H9 (cell line): Measurements from ENCODE around the gene DPP10. TPM values are rescaled to one million over a fixed set of nuclear protein-coding genes. Genes with fewer than 3 reads are reported as not detected.

Source experiments
- DNase-seq: peaks from one replicate; pipeline ENCODE4 v3.0.0-alpha.2; 2017
- H2AFZ ChIP-seq: one replicate; pipeline ENCODE4 v1.6.1; 2013; ENCODE audit warnings: mild to moderate bottlenecking, low read length, control low read depth, moderate library complexity
- H2AK5ac ChIP-seq: 2 replicates; pipeline ENCODE4 v1.6.1; 2013; ENCODE audit warnings: low read length, control low read depth, mixed read lengths; ENCODE audit not compliant: insufficient read length
- H2BK120ac ChIP-seq: one replicate; pipeline ENCODE4 v1.6.1; 2013; ENCODE audit warnings: low read depth, mild to moderate bottlenecking, low read length, control low read depth, inconsistent platforms; ENCODE audit not compliant: poor library complexity, severe bottlenecking
- H2BK12ac ChIP-seq: 2 replicates; pipeline ENCODE4 v1.6.1; 2013; ENCODE audit warnings: low read length, control low read depth, mixed read lengths, low read depth; ENCODE audit not compliant: insufficient read length
- H2BK15ac ChIP-seq: 2 replicates; pipeline ENCODE4 v1.6.1; 2013; ENCODE audit warnings: low read depth, low read length, control low read depth
- H2BK20ac ChIP-seq: one replicate; pipeline ENCODE4 v1.6.1; 2013; ENCODE audit warnings: low read depth, mild to moderate bottlenecking, low read length, control low read depth, inconsistent platforms; ENCODE audit not compliant: poor library complexity, severe bottlenecking
- H2BK5ac ChIP-seq: 2 replicates; pipeline ENCODE4 v1.6.1; 2013; ENCODE audit warnings: low read length, control low read depth, mixed read lengths; ENCODE audit not compliant: insufficient read length
- H3K14ac ChIP-seq: 2 replicates; pipeline ENCODE4 v1.6.1; 2013; ENCODE audit warnings: low read length, control low read depth; ENCODE audit not compliant: insufficient read depth
- H3K18ac ChIP-seq: 2 replicates; pipeline ENCODE4 v1.6.1; 2013; ENCODE audit warnings: low read depth, mild to moderate bottlenecking, mixed read lengths, low read length, control low read depth; ENCODE audit not compliant: insufficient read length
- H3K23ac ChIP-seq: 2 replicates; pipeline ENCODE4 v1.6.1; 2013; ENCODE audit warnings: low read length, control low read depth, mixed read lengths, low read depth; ENCODE audit not compliant: insufficient read length
- H3K23me2 ChIP-seq: 2 replicates; pipeline ENCODE4 v1.6.1; 2013; ENCODE audit warnings: low read depth, mild to moderate bottlenecking, mixed read lengths, low read length, control low read depth; ENCODE audit not compliant: insufficient read length, poor library complexity, severe bottlenecking
- H3K27ac ChIP-seq: 2 replicates; pipeline ENCODE4 v1.5.1; 2013; ENCODE audit warnings: low read length, control low read depth, mixed read lengths, low read depth; ENCODE audit not compliant: insufficient read length
- H3K27me3 ChIP-seq: 2 replicates; pipeline ENCODE4 v1.6.1; 2013; ENCODE audit warnings: low read length, control low read depth, inconsistent platforms; ENCODE audit not compliant: insufficient read depth
- H3K4ac ChIP-seq: 2 replicates; pipeline ENCODE4 v1.6.1; 2013; ENCODE audit warnings: low read depth, mild to moderate bottlenecking, control low read depth, inconsistent platforms, low read length, moderate library complexity
- H3K4me1 ChIP-seq: 2 replicates; pipeline ENCODE4 v1.6.1; 2013; ENCODE audit warnings: low read length, control low read depth, inconsistent platforms; ENCODE audit not compliant: insufficient read depth
- H3K4me2 ChIP-seq: 2 replicates; pipeline ENCODE4 v1.6.1; 2013; ENCODE audit warnings: low read length, control low read depth, mixed read lengths; ENCODE audit not compliant: insufficient read length, insufficient read depth
- H3K56ac ChIP-seq: 2 replicates; pipeline ENCODE4 v1.6.1; 2013; ENCODE audit warnings: low read depth, mild to moderate bottlenecking, mixed read lengths, low read length, control low read depth; ENCODE audit not compliant: insufficient read length
- H3K79me1 ChIP-seq: 2 replicates; pipeline ENCODE4 v1.6.1; 2013; ENCODE audit warnings: low read depth, mild to moderate bottlenecking, moderate library complexity, low read length, control low read depth, inconsistent platforms; ENCODE audit not compliant: insufficient read depth, poor library complexity, severe bottlenecking
- H3K79me2 ChIP-seq: 2 replicates; pipeline ENCODE4 v1.6.1; 2013; ENCODE audit warnings: low read length, control low read depth, inconsistent platforms; ENCODE audit not compliant: insufficient read depth
- H3K9ac ChIP-seq: 2 replicates; pipeline ENCODE4 v1.6.1; 2013; ENCODE audit warnings: low read length, control low read depth, mixed read lengths; ENCODE audit not compliant: insufficient read length; ENCODE audit errors: extremely low read depth
- H3K9me3 ChIP-seq: one replicate; pipeline ENCODE4 v1.6.1; 2013; ENCODE audit warnings: low read depth, low read length, inconsistent platforms; ENCODE audit not compliant: control insufficient read depth
- H3T11ph ChIP-seq: one replicate; pipeline ENCODE4 v1.6.1; 2013; ENCODE audit warnings: mild to moderate bottlenecking, low read length, control low read depth, inconsistent platforms
- H4K20me1 ChIP-seq: one replicate; pipeline ENCODE4 v1.6.1; 2013; ENCODE audit not compliant: control insufficient read depth, insufficient read length, insufficient read depth
- H4K5ac ChIP-seq: 2 replicates; pipeline ENCODE4 v1.6.1; 2013; ENCODE audit warnings: low read depth, mild to moderate bottlenecking, mixed read lengths, low read length, control low read depth; ENCODE audit not compliant: insufficient read length
- H4K8ac ChIP-seq: replicated peaks from 2 replicates; pipeline ENCODE4 v1.6.1; 2013; ENCODE audit warnings: low read length, control low read depth, mixed read lengths, low read depth; ENCODE audit not compliant: insufficient read length
- H4K91ac ChIP-seq: 2 replicates; pipeline ENCODE4 v1.6.1; 2013; ENCODE audit warnings: low read depth, mild to moderate bottlenecking, moderate library complexity, mixed read lengths, low read length, control low read depth; ENCODE audit not compliant: insufficient read length
- H3K27ac Mint-ChIP-seq, 3 experiments: 2 replicates in 2 of 3; 3 replicates in 1 of 3; pipeline ENCODE4 v1.8.0; 2020 to 2021; ENCODE audit warnings: mixed read lengths in 3 of 3, mild to moderate bottlenecking in 1 of 3, moderate library complexity in 1 of 3
- H3K27me3 Mint-ChIP-seq: 2 replicates; pipeline ENCODE4 v1.8.0; 2021; ENCODE audit warnings: low read depth, mild to moderate bottlenecking, moderate library complexity, mixed read lengths
- H3K36me3 Mint-ChIP-seq, 3 experiments: 2 replicates in 2 of 3; 3 replicates in 1 of 3; pipeline ENCODE4 v1.8.0; 2020 to 2021; ENCODE audit warnings: low read depth in 3 of 3, mixed read lengths in 3 of 3; ENCODE audit not compliant: insufficient read depth in 1 of 3
- H3K4me1 Mint-ChIP-seq, 2 experiments: 2 replicates each; pipeline ENCODE4 v1.8.0; 2020; ENCODE audit warnings: mixed read lengths in 2 of 2
- H3K4me3 Mint-ChIP-seq, 2 experiments: 2 replicates in 1 of 2; 3 replicates in 1 of 2; pipeline ENCODE4 v1.8.0; 2020 to 2021; ENCODE audit warnings: mild to moderate bottlenecking in 2 of 2, mixed read lengths in 2 of 2, moderate library complexity in 1 of 2
- H3K9me3 Mint-ChIP-seq, 2 experiments: 2 replicates in 1 of 2; 3 replicates in 1 of 2; pipeline ENCODE4 v1.8.0; 2020; ENCODE audit warnings: mild to moderate bottlenecking in 2 of 2, mixed read lengths in 2 of 2, moderate library complexity in 1 of 2
- CTCF ChIP-seq: fragments of 200-600 bp; sonication (generic); conservative IDR thresholded peaks from 3 replicates; pipeline ENCODE4 v1.8.0; 2021; ENCODE audit warnings: antibody characterized with exemption, mild to moderate bottlenecking
- WGBS: extraction: QIAGEN DNeasy Blood & Tissue Kit; methylation state at CpG from one replicate; pipeline ENCODE4 v1.1.7; 2013; ENCODE audit warnings: missing lambda C conversion rate, low lambda C conversion rate, mixed read lengths; ENCODE audit not compliant: insufficient read length; ENCODE audit errors: extremely low coverage; 5-methylcytosine and 5-hydroxymethylcytosine counted together
- total RNA-seq: library from RNA; stranded (reverse); gene quantifications from 2 replicates; pipeline ENCODE4 v1.2.1, GENCODE V29; 2021

The DPP10 gene
- total RNA-seq, 1 experiment from 2014 or later, result 11.3 TPM

- Histone ChIP-seq H2AFZ (no peak overlapping the region), H2BK12ac (no peak overlapping the region), H2AK5ac (no peak overlapping the region), H2BK120ac (no peak overlapping the region), H3K4ac (no peak overlapping the region), H3T11ph (no peak overlapping the region), H3K14ac (no peak overlapping the region), H2BK20ac (no peak overlapping the region), H3K27ac (no peak overlapping the region), H4K5ac (no peak overlapping the region), H3K27me3 (no peaks in the 10 kb centered on the region), H2BK5ac (no peak overlapping the region), H3K4me1 (no peaks in the 10 kb centered on the region), H3K56ac (no peak overlapping the region), H4K91ac (no peak overlapping the region), H3K79me1 (no peaks in the 10 kb centered on the region), H4K20me1 (no peaks in the 10 kb centered on the region), H3K4me2 (no peak overlapping the region), H3K9me3 (no peaks in the 10 kb centered on the region), H3K79me2 (no peaks in the 10 kb centered on the region), H3K9ac (no peak overlapping the region), H2BK15ac (no peak overlapping the region), H3K23ac (no peak overlapping the region), H3K23me2 (no peaks in the 10 kb centered on the region), H4K8ac (no peak overlapping the region), H3K18ac (no peak overlapping the region)
- no CpG with 5 or more reads among the region's 3 CpGs for WGBS
- no peak for TF ChIP-seq CTCF
- Mint-ChIP-seq H3K36me3 (no peaks in the 10 kb centered on the region), H3K9me3 (no peaks in the 10 kb centered on the region), H3K27me3 (no peaks in the 10 kb centered on the region), H3K4me1 (peaks cover 10 to 14% of the 10 kb centered on the region in 2 experiments), H3K27ac (no peak overlapping the region), H3K4me3 (no peak overlapping the region)
- DNase-seq, result no peak
Observed at GRCh38 chr2:114843963-114844362, 401.5 kb downstream of the DPP10 start.
